Endothelial cell of umbilical vein (primary cell): ENCODE data around the gene MGAT4A. TPM values are rescaled to one million over a fixed set of nuclear protein-coding genes. Genes with fewer than 3 reads are reported as not detected.

Experiments used
- BruUV-seq: library from RNA; stranded (reverse); fragments of 400-500 nt; replicated peaks from 2 replicates; lab custom pipeline; 2021; lab: Mats Ljungman, UMichigan
- CTCF ChIA-PET: fragments of 300-600, 350-600 bp; sonication (Branson Sonifier 250); formaldehyde crosslinking; loops from one replicate; lab custom pipeline; 2021; ENCODE audit warnings: antibody characterized with exemption, inconsistent platforms; lab: Charles Lee
- POLR2A ChIA-PET: fragments of 300-600, 350-600 bp; sonication (Branson Sonifier 250); formaldehyde crosslinking; loops from one replicate; lab custom pipeline; 2021; ENCODE audit warnings: antibody characterized with exemption, inconsistent platforms; lab: Charles Lee
- DNase-seq: peaks from one replicate; pipeline ENCODE4 v3.0.0-alpha.2; 2011; ENCODE audit warnings: low read depth, low spot score
- FAIRE-seq: peaks from 2 replicates; lab custom pipeline; 2011; peaks lifted over from hg19 to GRCh38; lab: Jason Lieb, UNC
- H2AFZ ChIP-seq: 2 replicates; pipeline ENCODE4 v1.6.0; 2012; ENCODE audit warnings: low read depth, low read length, control low read depth, inconsistent platforms
- H3K27ac ChIP-seq: 2 replicates; pipeline ENCODE4 v1.5.1; 2011; ENCODE audit warnings: low read depth, mild to moderate bottlenecking, control low read depth, low read length, moderate library complexity; ENCODE audit not compliant: insufficient read depth
- H3K27me3 ChIP-seq, 2 experiments: 2 replicates each; pipeline versions ENCODE4 v1.6.0 to v1.6.1; 2011; ENCODE audit warnings: low read length in 2 of 2, mixed read lengths in 1 of 2; ENCODE audit not compliant: control insufficient read depth in 2 of 2, insufficient read depth in 2 of 2
- H3K36me3 ChIP-seq, 2 experiments: 2 replicates in 1 of 2; 3 replicates in 1 of 2; pipeline ENCODE4 v1.5.1; 2011; ENCODE audit warnings: low read length in 2 of 2, mild to moderate bottlenecking in 1 of 2, moderate library complexity in 1 of 2; ENCODE audit not compliant: control insufficient read depth in 2 of 2, insufficient read depth in 2 of 2; ENCODE audit errors: extremely low read depth in 1 of 2
- H3K4me1 ChIP-seq: 3 replicates; pipeline ENCODE4 v1.5.1; 2011; ENCODE audit warnings: mild to moderate bottlenecking, low read length; ENCODE audit not compliant: control insufficient read depth, insufficient read depth; ENCODE audit errors: extremely low read depth
- H3K4me2 ChIP-seq: 2 replicates; pipeline ENCODE4 v1.6.1; 2011; ENCODE audit warnings: low read length, control low read depth, mixed read lengths; ENCODE audit not compliant: insufficient read depth
- H3K4me3 ChIP-seq, 3 experiments: fragments of 200-600 bp in 1 of 3; sonication (generic), shearing (Covaris generic) in 1 of 3; replicated peaks in 1 of 3; 2 replicates each; pipeline ENCODE4 v1.5.1; 2011 to 2016; ENCODE audit warnings: control low read depth in 3 of 3, low read length in 3 of 3, mild to moderate bottlenecking in 2 of 3, inconsistent platforms in 1 of 3, low read depth in 1 of 3, moderate library complexity in 1 of 3; ENCODE audit not compliant: insufficient read depth in 1 of 3
- H3K79me2 ChIP-seq: 2 replicates; pipeline ENCODE4 v1.6.0; 2012; ENCODE audit warnings: low read length, inconsistent platforms; ENCODE audit not compliant: control insufficient read depth, insufficient read depth
- H3K9ac ChIP-seq: replicated peaks from 2 replicates; pipeline ENCODE3; 2011; ENCODE audit warnings: low read length, control low read depth; ENCODE audit not compliant: insufficient read depth; ENCODE audit errors: extremely low read depth
- H3K9me1 ChIP-seq: replicated peaks from 3 replicates; pipeline ENCODE4 v1.6.0; 2011; ENCODE audit warnings: mild to moderate bottlenecking, low read length; ENCODE audit not compliant: control insufficient read depth, insufficient read depth; ENCODE audit errors: extremely low read depth
- H3K9me3 ChIP-seq: replicated peaks from 2 replicates; pipeline ENCODE4 v1.5.1; 2012; ENCODE audit warnings: low read length, inconsistent platforms; ENCODE audit not compliant: control insufficient read depth, insufficient read depth
- H4K20me1 ChIP-seq: replicated peaks from 2 replicates; pipeline ENCODE3; 2011; ENCODE audit warnings: mild to moderate bottlenecking, low read length; ENCODE audit not compliant: control insufficient read depth, insufficient read depth; ENCODE audit errors: extremely low read depth
- EZH2 ChIP-seq: IDR thresholded peaks from 2 replicates; pipeline ENCODE4 v1.6.1; 2012; ENCODE audit warnings: borderline replicate concordance, low read depth, mild to moderate bottlenecking, moderate library complexity, low read length, inconsistent platforms; ENCODE audit not compliant: severe bottlenecking
- FOS ChIP-seq: IDR thresholded peaks from 2 replicates; pipeline ENCODE4 v1.6.1; 2011; ENCODE audit warnings: mild to moderate bottlenecking, low read length, moderate library complexity, borderline replicate concordance; ENCODE audit not compliant: insufficient read depth
- GATA2 ChIP-seq: IDR thresholded peaks from 2 replicates; pipeline ENCODE4 v1.7.0; 2011; ENCODE audit warnings: low read depth, mild to moderate bottlenecking, moderate library complexity, mixed read lengths, low read length; ENCODE audit not compliant: insufficient read length, insufficient read depth
- JUN ChIP-seq: IDR thresholded peaks from 2 replicates; pipeline ENCODE4 v1.6.1; 2011; ENCODE audit warnings: borderline replicate concordance, low read depth; ENCODE audit not compliant: insufficient read length, insufficient read depth
- MYC ChIP-seq: IDR thresholded peaks from one replicate; pipeline ENCODE4 v1.6.1; 2011; ENCODE audit warnings: mild to moderate bottlenecking, low read depth, low read length
- POLR2A ChIP-seq: IDR thresholded peaks from 2 replicates; pipeline ENCODE4 v1.6.1; 2012; ENCODE audit warnings: low read depth, mild to moderate bottlenecking, control low read depth, low read length
- POLR2AphosphoS5 ChIP-seq: IDR thresholded peaks from 2 replicates; pipeline ENCODE4 v1.6.1; 2012; ENCODE audit warnings: low read depth, mild to moderate bottlenecking, control low read depth, low read length, moderate library complexity; ENCODE audit not compliant: insufficient read depth
- dilution Hi-C: fragments of 300-500 bp; cut with MboI; formaldehyde crosslinking; loops from one replicate; pipeline ENCODE4 v1.15.0; 2019; ENCODE audit warnings: low sequenced_read_pairs; ENCODE audit not compliant: extremely low pct_ligation_motif_present
- intact Hi-C: fragments of 100-400 bp; cut with micrococcal nuclease; formaldehyde crosslinking; loops from one replicate; pipeline ENCODE4 v1.10.0; 2022
- polyA plus RNA-seq, 4 experiments: library from polyadenylated mRNA; depleted of rRNA in 3 of 4; stranded (reverse) in 3 of 4; unstranded in 1 of 4; fragments of >200 nt; gene quantifications; 2 replicates each; pipeline versions ENCODE4 v1.2.1 to v1.2.3, GENCODE V29; 2011 to 2012; ENCODE audit warnings: missing spikeins in 1 of 4
- total RNA-seq: library from RNA; stranded (reverse); gene quantifications from 2 replicates; pipeline ENCODE4 v1.2.3, GENCODE V29; 2021
- TF ChIP-seq, protein P1 (sequence below), 2 donors: IDR thresholded peaks; 1 replicate in 1 of 2; 2 replicates in 1 of 2; pipeline ENCODE4 v1.5.1; 2011; ENCODE audit warnings: low read length in 2 of 2, mild to moderate bottlenecking in 2 of 2, moderate library complexity in 2 of 2, control low read depth in 1 of 2, inconsistent platforms in 1 of 2, low read depth in 1 of 2; ENCODE audit not compliant: insufficient read depth in 1 of 2; ENCODE audit errors: extremely low read depth in 1 of 2
- TF ChIP-seq, protein P2 (sequence below): IDR thresholded peaks from 2 replicates; pipeline ENCODE4 v1.6.1; 2011; ENCODE audit not compliant: insufficient read depth, insufficient read length

MGAT4A gene
- total and polyA plus RNA-seq, 2 donors (not counting 3 experiments of a cell fraction or from before 2014, with no cell fraction given), result 9.2 to 42.2 TPM

DNA sequence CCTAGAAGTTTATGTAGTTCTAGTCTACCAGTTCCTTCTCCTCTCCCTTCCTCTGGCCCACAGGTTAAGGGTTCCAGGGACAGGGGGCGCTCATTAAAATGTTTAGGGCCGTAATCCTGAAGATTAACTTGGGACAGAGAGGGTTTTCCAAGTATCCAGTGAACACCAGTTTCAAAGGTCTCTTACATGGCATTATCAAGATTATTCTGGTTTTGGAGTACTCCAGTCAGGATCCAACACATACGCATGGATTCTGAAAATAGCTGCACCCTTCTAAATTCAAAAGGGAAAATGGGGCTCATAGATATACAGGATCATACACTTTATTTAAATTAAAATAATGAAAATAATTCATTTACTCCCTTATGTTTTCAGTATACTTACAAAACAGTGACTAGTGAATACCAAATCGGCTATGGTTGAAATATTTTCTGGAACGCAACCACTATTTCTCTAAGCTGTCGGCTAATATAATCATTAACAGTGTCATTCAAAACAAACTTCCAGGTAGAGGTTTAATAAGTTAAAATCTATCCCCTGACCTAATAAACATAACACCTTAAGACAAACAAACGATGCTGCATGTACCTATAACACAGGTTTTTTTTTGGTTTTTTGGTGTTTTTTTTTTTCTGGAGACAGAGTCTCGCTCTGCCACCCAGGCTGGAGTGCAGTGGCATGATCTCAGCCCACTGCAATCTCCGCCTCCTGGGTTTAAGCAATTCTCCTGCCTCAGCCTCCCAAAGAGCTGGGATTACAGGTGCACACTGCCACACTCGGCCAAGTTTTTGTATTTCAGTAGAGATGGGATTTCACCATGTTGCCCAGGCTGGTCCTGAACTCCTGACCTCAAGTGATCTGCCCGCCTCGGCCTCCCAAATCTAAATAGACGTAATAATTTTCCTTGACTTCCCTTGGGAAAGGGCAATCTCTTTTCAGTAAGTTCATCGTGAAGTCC, 44.7 kb downstream of the MGAT4A start:
- Histone ChIP-seq H3K4me3 (no peak overlapping the region), H3K27ac (no peak overlapping the region), H3K9ac (no peak overlapping the region), H3K9me3 (no peaks in the 10 kb centered on the region), H3K9me1 (no peaks in the 10 kb centered on the region), H2AFZ (no peak overlapping the region), H3K27me3 (no peaks in the 10 kb centered on the region), H3K4me1 (peaks cover 11% of the 10 kb centered on the region), H3K36me3 (no peaks in the 10 kb centered on the region), H3K4me2 (no peak overlapping the region), H4K20me1 (no peaks in the 10 kb centered on the region), H3K79me2 (peaks cover 79% of the 10 kb centered on the region)
- no peak for FAIRE-seq
- POLR2A ChIA-PET, result no interaction called here
- dilution Hi-C loops, result no loop called here
- TF ChIP-seq, protein P1, sequence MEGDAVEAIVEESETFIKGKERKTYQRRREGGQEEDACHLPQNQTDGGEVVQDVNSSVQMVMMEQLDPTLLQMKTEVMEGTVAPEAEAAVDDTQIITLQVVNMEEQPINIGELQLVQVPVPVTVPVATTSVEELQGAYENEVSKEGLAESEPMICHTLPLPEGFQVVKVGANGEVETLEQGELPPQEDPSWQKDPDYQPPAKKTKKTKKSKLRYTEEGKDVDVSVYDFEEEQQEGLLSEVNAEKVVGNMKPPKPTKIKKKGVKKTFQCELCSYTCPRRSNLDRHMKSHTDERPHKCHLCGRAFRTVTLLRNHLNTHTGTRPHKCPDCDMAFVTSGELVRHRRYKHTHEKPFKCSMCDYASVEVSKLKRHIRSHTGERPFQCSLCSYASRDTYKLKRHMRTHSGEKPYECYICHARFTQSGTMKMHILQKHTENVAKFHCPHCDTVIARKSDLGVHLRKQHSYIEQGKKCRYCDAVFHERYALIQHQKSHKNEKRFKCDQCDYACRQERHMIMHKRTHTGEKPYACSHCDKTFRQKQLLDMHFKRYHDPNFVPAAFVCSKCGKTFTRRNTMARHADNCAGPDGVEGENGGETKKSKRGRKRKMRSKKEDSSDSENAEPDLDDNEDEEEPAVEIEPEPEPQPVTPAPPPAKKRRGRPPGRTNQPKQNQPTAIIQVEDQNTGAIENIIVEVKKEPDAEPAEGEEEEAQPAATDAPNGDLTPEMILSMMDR (IDR thresholded peaks at IDR 0.05; ENCODE audit: extremely low read depth in 1 of 2, insufficient read depth in 1 of 2, low read depth in 1 of 2, low read length in 2 of 2), result no peak
- no peak for TF ChIP-seq POLR2AphosphoS5
- no peak for TF ChIP-seq MYC
- TF ChIP-seq EZH2, result no peak
- TF ChIP-seq, protein P2, sequence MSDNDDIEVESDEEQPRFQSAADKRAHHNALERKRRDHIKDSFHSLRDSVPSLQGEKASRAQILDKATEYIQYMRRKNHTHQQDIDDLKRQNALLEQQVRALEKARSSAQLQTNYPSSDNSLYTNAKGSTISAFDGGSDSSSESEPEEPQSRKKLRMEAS, result no peak
- TF ChIP-seq POLR2A, result no peak
- no peak for TF ChIP-seq FOS
- TF ChIP-seq JUN, result no peak
- TF ChIP-seq GATA2, result no peak
- no peak for DNase-seq
- intact Hi-C loops, result no loop called here
- CTCF ChIA-PET, result interaction anchor here (1.1 to 1.5 kb wide), 4 partner anchors 18 to 380 kb away, joined by 3 to 5 read pairs (median 4); no protein-coding TSS in a partner anchor
- BruUV-seq, result no TSS peak
